HepG2 (cell line): Measurements from ENCODE around the gene RABL6.

Experiments used
- ELF4 ChIP-seq: sonication (generic); formaldehyde crosslinking; IDR thresholded peaks from 2 replicates; pipeline ENCODE4 v1.5.0; 2020; ENCODE audit warnings: missing genetic modification reagents, mild to moderate bottlenecking, moderate library complexity, borderline replicate concordance
- GABPA ChIP-seq, 2 experiments: IDR thresholded peaks; 2 replicates each; pipeline ENCODE4 v1.6.1; 2011 to 2016; ENCODE audit warnings: low read depth in 2 of 2, low read length in 1 of 2, missing biosample characterization in 1 of 2, missing genetic modification characterization in 1 of 2
- HNRNPH1 ChIP-seq: fragments of 200-400 bp; formaldehyde crosslinking; optimal IDR thresholded peaks from 2 replicates; pipeline ENCODE3; 2017; ENCODE audit warnings: mild to moderate bottlenecking, low read depth, low read length
- MYNN ChIP-seq: sonication (generic); formaldehyde crosslinking; IDR thresholded peaks from 2 replicates; pipeline ENCODE4 v1.4.0; 2020; ENCODE audit warnings: mild to moderate bottlenecking, low read depth, missing genetic modification reagents
- POLR2A ChIP-seq, 2 experiments: IDR thresholded peaks; 2 replicates each; pipeline ENCODE4 v1.6.1; 2011; ENCODE audit warnings: low read depth in 2 of 2, low read length in 2 of 2, mild to moderate bottlenecking in 1 of 2, moderate library complexity in 1 of 2; ENCODE audit not compliant: insufficient read depth in 1 of 2
- POLR2AphosphoS5 ChIP-seq: IDR thresholded peaks from 2 replicates; pipeline ENCODE4 v1.6.1; 2012; ENCODE audit warnings: low read depth, low read length
- SMAD3 ChIP-seq: sonication (generic); formaldehyde crosslinking; IDR thresholded peaks from 2 replicates; pipeline ENCODE4 v1.4.0; 2020; ENCODE audit warnings: missing genetic modification reagents
- TF ChIP-seq, protein P1 (sequence below): IDR thresholded peaks from 2 replicates; pipeline ENCODE4 v1.6.1; 2012; ENCODE audit warnings: inconsistent platforms
- TF ChIP-seq, protein P2 (sequence below): sonication (generic); formaldehyde crosslinking; IDR thresholded peaks from 2 replicates; pipeline ENCODE4 v1.5.0; 2020; ENCODE audit warnings: missing genetic modification reagents, mild to moderate bottlenecking, borderline replicate concordance
- TF ChIP-seq, protein P3 (sequence below): sonication (generic); formaldehyde crosslinking; IDR thresholded peaks from 2 replicates; pipeline ENCODE4 v1.5.0; 2020; ENCODE audit warnings: mild to moderate bottlenecking, missing genetic modification reagents, moderate library complexity

DNA sequence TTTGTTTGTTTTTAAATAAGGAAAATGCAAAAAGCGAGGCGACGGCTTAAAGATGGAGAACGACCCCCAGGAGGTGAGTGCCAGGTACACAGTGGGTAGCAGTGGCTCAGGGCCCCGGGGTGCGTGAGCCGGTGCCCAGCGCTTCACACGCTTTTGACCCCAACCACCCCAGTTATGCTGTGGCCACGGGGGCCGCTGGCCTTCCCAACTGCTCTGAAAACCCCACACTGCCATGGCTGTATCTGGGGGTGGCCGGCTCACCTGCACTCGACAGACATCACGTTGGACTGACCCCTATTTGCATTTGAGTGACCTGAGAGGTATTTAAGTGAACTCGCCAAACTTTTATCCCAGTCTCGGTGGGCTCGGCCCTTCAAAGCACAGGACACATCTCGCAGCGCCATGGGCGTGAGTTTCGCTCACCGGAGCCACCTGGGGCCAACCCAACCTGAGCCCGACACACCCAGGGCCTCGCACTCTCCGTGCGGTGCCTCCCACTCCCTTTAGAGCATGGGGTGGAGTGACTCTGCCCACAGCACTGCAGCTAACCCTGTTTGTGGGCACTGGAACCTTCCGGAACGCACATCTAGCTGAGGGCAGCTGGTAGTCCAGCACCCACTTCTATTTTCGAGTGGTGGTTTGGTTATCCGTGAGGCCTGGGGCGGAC is 20.9 kb downstream of the RABL6 start:
- TF ChIP-seq, protein P1, sequence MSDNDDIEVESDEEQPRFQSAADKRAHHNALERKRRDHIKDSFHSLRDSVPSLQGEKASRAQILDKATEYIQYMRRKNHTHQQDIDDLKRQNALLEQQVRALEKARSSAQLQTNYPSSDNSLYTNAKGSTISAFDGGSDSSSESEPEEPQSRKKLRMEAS = no peak
- TF ChIP-seq, protein P2, sequence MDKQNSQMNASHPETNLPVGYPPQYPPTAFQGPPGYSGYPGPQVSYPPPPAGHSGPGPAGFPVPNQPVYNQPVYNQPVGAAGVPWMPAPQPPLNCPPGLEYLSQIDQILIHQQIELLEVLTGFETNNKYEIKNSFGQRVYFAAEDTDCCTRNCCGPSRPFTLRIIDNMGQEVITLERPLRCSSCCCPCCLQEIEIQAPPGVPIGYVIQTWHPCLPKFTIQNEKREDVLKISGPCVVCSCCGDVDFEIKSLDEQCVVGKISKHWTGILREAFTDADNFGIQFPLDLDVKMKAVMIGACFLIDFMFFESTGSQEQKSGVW = no peak
- no peak for TF ChIP-seq GABPA (IDR thresholded peaks at IDR 0.05; ENCODE audit: low read depth, low read length)
- no peak for TF ChIP-seq GABPA (CRISPR knock-in tag; IDR thresholded peaks at IDR 0.05; ENCODE audit: low read depth)
- no peak for TF ChIP-seq POLR2AphosphoS5
- TF ChIP-seq MYNN (CRISPR knock-in tag) = no peak
- no peak for TF ChIP-seq SMAD3 (CRISPR knock-in tag)
- no peak for TF ChIP-seq HNRNPH1
- TF ChIP-seq ELF4 (CRISPR knock-in tag) = no peak
- no peak for TF ChIP-seq POLR2A (IDR thresholded peaks at IDR 0.05; ENCODE audit: insufficient read depth in 1 of 2, low read depth in 2 of 2, low read length in 2 of 2)
- TF ChIP-seq, protein P3, sequence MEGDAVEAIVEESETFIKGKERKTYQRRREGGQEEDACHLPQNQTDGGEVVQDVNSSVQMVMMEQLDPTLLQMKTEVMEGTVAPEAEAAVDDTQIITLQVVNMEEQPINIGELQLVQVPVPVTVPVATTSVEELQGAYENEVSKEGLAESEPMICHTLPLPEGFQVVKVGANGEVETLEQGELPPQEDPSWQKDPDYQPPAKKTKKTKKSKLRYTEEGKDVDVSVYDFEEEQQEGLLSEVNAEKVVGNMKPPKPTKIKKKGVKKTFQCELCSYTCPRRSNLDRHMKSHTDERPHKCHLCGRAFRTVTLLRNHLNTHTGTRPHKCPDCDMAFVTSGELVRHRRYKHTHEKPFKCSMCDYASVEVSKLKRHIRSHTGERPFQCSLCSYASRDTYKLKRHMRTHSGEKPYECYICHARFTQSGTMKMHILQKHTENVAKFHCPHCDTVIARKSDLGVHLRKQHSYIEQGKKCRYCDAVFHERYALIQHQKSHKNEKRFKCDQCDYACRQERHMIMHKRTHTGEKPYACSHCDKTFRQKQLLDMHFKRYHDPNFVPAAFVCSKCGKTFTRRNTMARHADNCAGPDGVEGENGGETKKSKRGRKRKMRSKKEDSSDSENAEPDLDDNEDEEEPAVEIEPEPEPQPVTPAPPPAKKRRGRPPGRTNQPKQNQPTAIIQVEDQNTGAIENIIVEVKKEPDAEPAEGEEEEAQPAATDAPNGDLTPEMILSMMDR (CRISPR knock-in tag) = no peak
